BLaER1 treated with 17β-estradiol and CSF1 and Interleukin-3, amounts not matched to agents 10 nM and 100 nM (cell line): ENCODE measurements around the gene IL17RC.
"Not testable (repeated sequence)": the region's sequence is repeated elsewhere in the genome, so short reads cannot be mapped to it uniquely, and the experiment has no call there.

Source experiments
- H3K27ac ChIP-seq, 11 experiments: shearing (Covaris generic); formaldehyde crosslinking; 2 replicates each; pipeline ENCODE4 v1.8.1; 2022
- H3K27me3 ChIP-seq, 11 experiments: shearing (Covaris generic); formaldehyde crosslinking; 2 replicates each; pipeline ENCODE4 v1.8.1; 2022
- H3K36me3 ChIP-seq, 11 experiments: shearing (Covaris generic); formaldehyde crosslinking; 2 replicates each; pipeline ENCODE4 v1.8.1; 2022
- H3K4me1 ChIP-seq, 10 experiments: shearing (Covaris generic); formaldehyde crosslinking; 2 replicates each; pipeline ENCODE4 v1.8.1; 2022
- H3K4me2 ChIP-seq, 11 experiments: shearing (Covaris generic); formaldehyde crosslinking; 2 replicates each; pipeline ENCODE4 v1.8.1; 2022
- H3K4me3 ChIP-seq, 10 experiments: shearing (Covaris generic); formaldehyde crosslinking; 2 replicates each; pipeline ENCODE4 v1.8.1; 2022
- H3K9ac ChIP-seq, 11 experiments: shearing (Covaris generic); formaldehyde crosslinking; 2 replicates each; pipeline ENCODE4 v1.8.1; 2022
- H3K9me3 ChIP-seq, 11 experiments: shearing (Covaris generic); formaldehyde crosslinking; replicated peaks in 1 of 11; 2 replicates each; pipeline ENCODE4 v1.8.1; 2022
- H4K20me1 ChIP-seq, 11 experiments: shearing (Covaris generic); formaldehyde crosslinking; 2 replicates each; pipeline ENCODE4 v1.8.1; 2022
- Cebpa-rat ChIP-seq, 11 experiments: shearing (Covaris generic); IDR thresholded peaks; 2 replicates each; pipeline ENCODE4 v1.8.1; 2022

The IL17RC gene

GRCh38 chr3:9916734-9917680 lies at the start of gene IL17RC:
IL17RC (plus strand) TSS chr3:9917098; CDS start chr3:9917316, 218 bp downstream.
- Histone ChIP-seq H3K4me1 (peaks cover 38 to 55% (median 43%) of the 10 kb centered on the region in 10 experiments), H3K9me3 (no peaks in the 10 kb centered on the region), H3K36me3 (no peaks in the 10 kb centered on the region; a peak in 1 of 22 replicates), H3K4me3 (peak within 1 kb of the TSS; percentile 55 to 77 (median 64)), H3K27me3 (peaks cover 0 to 24% (median 16%) of the 10 kb centered on the region in 11 experiments; a peak in 17 of 22 replicates), H3K4me2 (peak within 1 kb of the TSS; percentile 90 to 100 (median 99)), H4K20me1 (no peaks in the 10 kb centered on the region), H3K9ac (peak within 1 kb of the TSS; percentile 51 to 82 (median 78)), H3K27ac (peak within 1 kb of the TSS; percentile 14 to 78 (median 60); a peak in 18 of 22 replicates)
- TF ChIP-seq Cebpa-rat (IDR thresholded peaks at IDR 0.05), result no peak

GRCh38 chr3:9867106-9867505 lies 49.8 kb upstream of the IL17RC start:
- Histone ChIP-seq H3K9me3 (no peaks in the 10 kb centered on the region), H3K27ac (no peak overlapping the region), H3K4me2 (no peak overlapping the region), H3K9ac (no peak overlapping the region), H3K4me1 (peaks cover 0 to 7% (median 0%) of the 10 kb centered on the region in 10 experiments; a peak in 3 of 20 replicates), H3K36me3 (no peaks in the 10 kb centered on the region), H4K20me1 (no peaks in the 10 kb centered on the region), H3K4me3 (no peak overlapping the region), H3K27me3 (peaks cover 3 to 8% (median 6%) of the 10 kb centered on the region in 11 experiments; a peak in 12 of 22 replicates)
- TF ChIP-seq Cebpa-rat (IDR thresholded peaks at IDR 0.05), result no peak

GRCh38 chr3:9869955-9870354 lies 46.9 kb upstream of the IL17RC start:
- H3K4me3 ChIP-seq, result no peak overlapping the region
- H3K36me3 ChIP-seq, result no peaks in the 10 kb centered on the region
- H3K27ac ChIP-seq, result no peak overlapping the region
- H3K4me2 ChIP-seq, result no peak overlapping the region
- no peaks in the 10 kb centered on the region for H3K27me3 ChIP-seq
- no peaks in the 10 kb centered on the region for H3K9me3 ChIP-seq
- H3K9ac ChIP-seq, result no peak overlapping the region
- no peaks in the 10 kb centered on the region for H3K4me1 ChIP-seq
- TF ChIP-seq Cebpa-rat (IDR thresholded peaks at IDR 0.05), result no peak
- H4K20me1 ChIP-seq, result no peaks in the 10 kb centered on the region

- Histone ChIP-seq H3K27me3 (no peaks in the 10 kb centered on the region), H4K20me1 (no peaks in the 10 kb centered on the region), H3K9me3 (no peaks in the 10 kb centered on the region), H3K36me3 (no peaks in the 10 kb centered on the region), H3K27ac (no peak overlapping the region), H3K9ac (no peak overlapping the region), H3K4me1 (no peaks in the 10 kb centered on the region), H3K4me2 (no peak overlapping the region), H3K4me3 (no peak overlapping the region)
- no peak for TF ChIP-seq Cebpa-rat (IDR thresholded peaks at IDR 0.05)
Observed at GRCh38 chr3:9870978-9871377, 45.9 kb upstream of the IL17RC start.

GRCh38 chr3:9872067-9872466 lies 44.8 kb upstream of the IL17RC start:
- H3K9me3 ChIP-seq, H3K9ac ChIP-seq, H3K4me2 ChIP-seq, H3K4me3 ChIP-seq, H3K36me3 ChIP-seq, H3K27me3 ChIP-seq, H4K20me1 ChIP-seq, H3K4me1 ChIP-seq, H3K27ac ChIP-seq: not testable (repeated sequence)

GRCh38 chr3:9875448-9875847 lies 41.5 kb upstream of the IL17RC start:
- Histone ChIP-seq H3K4me3 (no peak overlapping the region), H3K9me3 (no peaks in the 10 kb centered on the region), H3K9ac (no peak overlapping the region), H3K36me3 (no peaks in the 10 kb centered on the region), H4K20me1 (no peaks in the 10 kb centered on the region), H3K27ac (no peak overlapping the region), H3K4me1 (no peaks in the 10 kb centered on the region), H3K4me2 (no peak overlapping the region), H3K27me3 (no peaks in the 10 kb centered on the region)
- TF ChIP-seq Cebpa-rat (IDR thresholded peaks at IDR 0.05), result no peak

- not testable (repeated sequence) for H3K4me3 ChIP-seq, H3K27ac ChIP-seq
Observed at GRCh38 chr3:9876255-9876654, 40.6 kb upstream of the IL17RC start.

GRCh38 chr3:9876991-9877390 lies 39.9 kb upstream of the IL17RC start:
- Histone ChIP-seq H3K9me3 (no peaks in the 10 kb centered on the region), H4K20me1 (no peaks in the 10 kb centered on the region), H3K4me3 (no peak overlapping the region), H3K27me3 (no peaks in the 10 kb centered on the region), H3K4me2 (no peak overlapping the region), H3K36me3 (no peaks in the 10 kb centered on the region), H3K4me1 (no peaks in the 10 kb centered on the region), H3K27ac (no peak overlapping the region), H3K9ac (no peak overlapping the region)
- TF ChIP-seq Cebpa-rat (IDR thresholded peaks at IDR 0.05), result no peak

More at GRCh38 chr3:9876255-9876654, 40.6 kb upstream of the IL17RC start:
- not testable (repeated sequence) for H4K20me1 ChIP-seq, H3K9me3 ChIP-seq, H3K27me3 ChIP-seq, H3K36me3 ChIP-seq, H3K4me2 ChIP-seq, H3K4me1 ChIP-seq, H3K9ac ChIP-seq

- Histone ChIP-seq H3K4me1 (no peaks in the 10 kb centered on the region), H3K27ac (no peak overlapping the region), H3K4me3 (no peak overlapping the region), H4K20me1 (no peaks in the 10 kb centered on the region), H3K27me3 (no peaks in the 10 kb centered on the region), H3K4me2 (no peak overlapping the region), H3K36me3 (no peaks in the 10 kb centered on the region), H3K9me3 (no peaks in the 10 kb centered on the region), H3K9ac (no peak overlapping the region)
- TF ChIP-seq Cebpa-rat (IDR thresholded peaks at IDR 0.05), result no peak
Observed at GRCh38 chr3:9878700-9879099, 38.2 kb upstream of the IL17RC start.
